GM19467 (cell line): ENCODE measurements around the gene CSTF2T.

ENCODE experiments used
- ATAC-seq: cut with Tn5 transposase; IDR thresholded peaks from one replicate; pipeline ENCODE4 v1.9.1; 2021; ENCODE audit warnings: mild to moderate bottlenecking, moderate library complexity; ENCODE audit not compliant: unreplicated experiment

CSTF2T gene

GRCh38 chr10:51651063-51651462, 48.3 kb downstream of the CSTF2T start:
- no peak for ATAC-seq

GRCh38 chr10:51649064-51649463, 50.3 kb downstream of the CSTF2T start:
- no peak for ATAC-seq
